ENCODE data around the gene PAPPA. TPM values are rescaled to one million over a fixed set of nuclear protein-coding genes. Genes with fewer than 3 reads are reported as not detected.

PAPPA gene
- total RNA-seq, 3 donors from 2014 or later (not counting 1 experiment from before 2014, with no cell fraction given) = not detected

DNA sequence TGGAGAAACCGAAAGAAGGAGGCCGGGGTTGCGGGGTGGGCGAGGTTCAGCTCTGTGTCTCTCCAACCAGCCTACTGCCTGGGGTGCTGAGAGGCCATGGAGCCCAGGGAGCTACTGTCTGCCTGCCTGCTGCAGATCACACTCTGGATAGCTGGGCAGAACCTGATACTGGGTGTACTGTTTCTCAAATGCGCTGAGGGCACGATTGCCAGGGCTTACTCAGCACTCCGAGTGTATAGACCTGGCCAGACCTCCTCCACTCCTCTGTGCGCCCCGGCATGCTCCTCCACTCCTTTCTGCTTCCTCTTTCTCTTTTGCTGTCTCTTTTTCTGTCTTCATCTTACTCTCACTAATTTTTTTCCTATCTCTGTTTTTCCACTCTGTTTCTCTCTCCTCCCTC is 215.1 kb downstream of the PAPPA start:
- ATAC-seq (no peak), DNase-seq (no peak)
- Histone ChIP-seq H3K4me1 (ENCODE audit: control insufficient read depth, insufficient read depth, low read length) (no peaks in the 10 kb centered on the region), H3K27me3 (ENCODE audit: control insufficient read depth, insufficient read depth, low read length) (no peaks in the 10 kb centered on the region), H3K4me3 (ENCODE audit: low read length) (no peak overlapping the region), H3K9me3 (ENCODE audit: control insufficient read depth, insufficient read depth, low read length) (no peaks in the 10 kb centered on the region), H3K27ac (ENCODE audit: low read length) (no peak overlapping the region), H3K36me3 (ENCODE audit: control insufficient read depth, insufficient read depth, low read length) (no peaks in the 10 kb centered on the region)
- H3K4me1 Mint-ChIP-seq = no peaks in the 10 kb centered on the region
- WGBS (ENCODE audit: insufficient coverage) = 92% methylated on average over 9 of the region's 9 CpGs
- no peaks in the 10 kb centered on the region for H3K36me3 Mint-ChIP-seq
- H3K27ac Mint-ChIP-seq = no peak overlapping the region
- intact Hi-C loops (cut with micrococcal nuclease) = no loop called here
- H3K9me3 Mint-ChIP-seq = peaks cover 4% of the 10 kb centered on the region in 2 donors
- TF ChIP-seq, protein P1, sequence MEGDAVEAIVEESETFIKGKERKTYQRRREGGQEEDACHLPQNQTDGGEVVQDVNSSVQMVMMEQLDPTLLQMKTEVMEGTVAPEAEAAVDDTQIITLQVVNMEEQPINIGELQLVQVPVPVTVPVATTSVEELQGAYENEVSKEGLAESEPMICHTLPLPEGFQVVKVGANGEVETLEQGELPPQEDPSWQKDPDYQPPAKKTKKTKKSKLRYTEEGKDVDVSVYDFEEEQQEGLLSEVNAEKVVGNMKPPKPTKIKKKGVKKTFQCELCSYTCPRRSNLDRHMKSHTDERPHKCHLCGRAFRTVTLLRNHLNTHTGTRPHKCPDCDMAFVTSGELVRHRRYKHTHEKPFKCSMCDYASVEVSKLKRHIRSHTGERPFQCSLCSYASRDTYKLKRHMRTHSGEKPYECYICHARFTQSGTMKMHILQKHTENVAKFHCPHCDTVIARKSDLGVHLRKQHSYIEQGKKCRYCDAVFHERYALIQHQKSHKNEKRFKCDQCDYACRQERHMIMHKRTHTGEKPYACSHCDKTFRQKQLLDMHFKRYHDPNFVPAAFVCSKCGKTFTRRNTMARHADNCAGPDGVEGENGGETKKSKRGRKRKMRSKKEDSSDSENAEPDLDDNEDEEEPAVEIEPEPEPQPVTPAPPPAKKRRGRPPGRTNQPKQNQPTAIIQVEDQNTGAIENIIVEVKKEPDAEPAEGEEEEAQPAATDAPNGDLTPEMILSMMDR (IDR thresholded peaks at IDR 0.05) = no peak
- H3K4me3 Mint-ChIP-seq = no peak overlapping the region
- H3K27me3 Mint-ChIP-seq (ENCODE audit: low read depth in 2 of 2) = no peaks in the 10 kb centered on the region

- 79% methylated on average over 4 of the region's 5 CpGs for whole genome bisulfite sequencing (ENCODE audit: insufficient coverage)
- Histone ChIP-seq H3K4me3 (ENCODE audit: low read length) (no peak overlapping the region), H3K36me3 (ENCODE audit: control insufficient read depth, insufficient read depth, low read length) (no peaks in the 10 kb centered on the region), H3K27ac (ENCODE audit: low read length) (no peak overlapping the region), H3K4me1 (ENCODE audit: control insufficient read depth, insufficient read depth, low read length) (no peaks in the 10 kb centered on the region), H3K9me3 (ENCODE audit: control insufficient read depth, insufficient read depth, low read length) (no peaks in the 10 kb centered on the region), H3K27me3 (ENCODE audit: control insufficient read depth, insufficient read depth, low read length) (no peaks in the 10 kb centered on the region)
- Mint-ChIP-seq H3K4me3 (no peak overlapping the region), H3K4me1 (no peaks in the 10 kb centered on the region), H3K36me3 (no peaks in the 10 kb centered on the region), H3K27ac (no peak overlapping the region), H3K27me3 (ENCODE audit: low read depth in 2 of 2) (no peaks in the 10 kb centered on the region), H3K9me3 (peaks cover 4 to 7% of the 10 kb centered on the region in 2 donors)
- intact Hi-C loops (cut with micrococcal nuclease) = no loop called here
- ATAC-seq (no peak), DNase-seq (no peak)
- TF ChIP-seq, protein P1 (IDR thresholded peaks at IDR 0.05) = no peak
Observed at GRCh38 chr9:116369706-116370105, 216.1 kb downstream of the PAPPA start.

GRCh38 chr9:116370556-116370955 is 217.0 kb downstream of the PAPPA start:
- no peaks in the 10 kb centered on the region for H3K27me3 ChIP-seq (ENCODE audit: control insufficient read depth, insufficient read depth, low read length)
- Mint-ChIP-seq H3K4me1 (no peaks in the 10 kb centered on the region), H3K4me3 (no peak overlapping the region), H3K9me3 (peaks cover 4 to 7% of the 10 kb centered on the region in 2 donors), H3K27ac (no peak overlapping the region), H3K27me3 (ENCODE audit: low read depth in 2 of 2) (no peaks in the 10 kb centered on the region), H3K36me3 (no peaks in the 10 kb centered on the region)
- no peaks in the 10 kb centered on the region for H3K36me3 ChIP-seq (ENCODE audit: control insufficient read depth, insufficient read depth, low read length)
- intact Hi-C loops (cut with micrococcal nuclease) = no loop called here
- H3K27ac ChIP-seq (ENCODE audit: low read length) = no peak overlapping the region
- no peaks in the 10 kb centered on the region for H3K4me1 ChIP-seq (ENCODE audit: control insufficient read depth, insufficient read depth, low read length)
- 95% methylated on average over 4 of the region's 4 CpGs for WGBS (ENCODE audit: insufficient coverage)
- no peaks in the 10 kb centered on the region for H3K9me3 ChIP-seq (ENCODE audit: control insufficient read depth, insufficient read depth, low read length)
- H3K4me3 ChIP-seq (ENCODE audit: low read length) = no peak overlapping the region
- TF ChIP-seq, protein P1 (IDR thresholded peaks at IDR 0.05) = no peak
- ATAC-seq (no peak), DNase-seq (no peak)

DNA sequence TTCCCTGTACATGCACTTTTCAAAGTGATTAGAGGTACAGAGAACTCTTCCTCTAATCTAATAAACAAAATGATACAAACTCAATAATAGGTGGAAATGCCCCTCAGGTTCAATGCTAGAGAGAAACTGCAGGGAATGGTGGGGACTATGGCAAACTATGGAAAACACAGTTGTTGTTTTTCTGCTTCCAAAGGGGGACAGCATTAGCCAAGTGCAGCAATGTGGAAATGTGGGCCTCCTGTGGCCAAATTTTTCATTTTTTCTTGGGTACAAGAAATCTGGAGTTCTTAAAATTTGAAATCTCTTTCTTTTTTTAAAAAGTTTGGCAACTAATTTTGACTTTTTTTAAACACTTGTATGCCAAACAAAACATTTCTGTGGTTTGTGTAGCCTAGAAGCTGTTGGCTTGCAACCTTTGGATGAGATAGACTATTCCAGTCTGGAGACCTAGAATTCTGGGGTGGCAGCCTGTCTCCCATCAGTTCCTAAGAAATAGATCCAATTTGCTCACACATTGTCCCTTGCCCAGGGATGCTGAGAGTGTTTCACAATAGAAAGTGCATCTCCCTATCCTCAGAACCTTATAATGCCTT is 218.6 kb downstream of the PAPPA start:
- Mint-ChIP-seq H3K27me3 (ENCODE audit: low read depth in 2 of 2) (no peaks in the 10 kb centered on the region), H3K9me3 (peaks cover 6 to 7% of the 10 kb centered on the region in 2 donors), H3K4me3 (no peak overlapping the region), H3K27ac (no peak overlapping the region), H3K36me3 (no peaks in the 10 kb centered on the region), H3K4me1 (no peaks in the 10 kb centered on the region)
- H3K27me3 ChIP-seq (ENCODE audit: control insufficient read depth, insufficient read depth, low read length) = no peaks in the 10 kb centered on the region
- no peak for ATAC-seq
- H3K27ac ChIP-seq (ENCODE audit: low read length) = no peak overlapping the region
- H3K4me1 ChIP-seq (ENCODE audit: control insufficient read depth, insufficient read depth, low read length) = no peaks in the 10 kb centered on the region
- TF ChIP-seq, protein P1 (IDR thresholded peaks at IDR 0.05) = no peak
- H3K36me3 ChIP-seq (ENCODE audit: control insufficient read depth, insufficient read depth, low read length) = no peaks in the 10 kb centered on the region
- no peak overlapping the region for H3K4me3 ChIP-seq (ENCODE audit: low read length)
- no peaks in the 10 kb centered on the region for H3K9me3 ChIP-seq (ENCODE audit: control insufficient read depth, insufficient read depth, low read length)
- intact Hi-C loops (cut with micrococcal nuclease) = no loop called here
- DNase-seq = no peak
